HG03520 (cell line): ENCODE data around the gene PCDHB7.
"Not testable (repeated sequence)": the region's sequence is repeated elsewhere in the genome, so short reads cannot be mapped to it uniquely, and the experiment has no call there.

Experiments
- ATAC-seq: cut with Tn5 transposase; IDR thresholded peaks from one replicate; pipeline ENCODE4 v1.9.1; 2021; ENCODE audit warnings: mild to moderate bottlenecking, moderate library complexity; ENCODE audit not compliant: unreplicated experiment

Gene PCDHB7

GRCh38 chr5:141223112-141223783 lies 50.8 kb downstream of the PCDHB7 start, which contains the start of gene PCDHB14:
PCDHB14 (plus strand) TSS chr5:141223343; CDS start chr5:141223506, 163 bp downstream.
- ATAC-seq, result no peak

- ATAC-seq, result not testable (repeated sequence)
Measured at GRCh38 chr5:141224844-141225243, 52.4 kb downstream of the PCDHB7 start.

GRCh38 chr5:141225421-141225820 lies 53.0 kb downstream of the PCDHB7 start:
- ATAC-seq, result not testable (repeated sequence)
